MM.1S (cell line): ENCODE data around the gene NANOG.
"Not testable (repeated sequence)": the region's sequence is repeated elsewhere in the genome, so short reads cannot be mapped to it uniquely, and the experiment has no call there.

ENCODE experiments used
- DNase-seq: peaks from one replicate; pipeline ENCODE4 v3.0.0-alpha.2; 2015
- H2AFZ ChIP-seq: fragments of 300-600 bp; sonication (generic); 2 replicates; pipeline ENCODE4 v1.6.0; 2016; ENCODE audit warnings: antibody characterized with exemption, low read length
- H3F3A ChIP-seq: fragments of 300-600 bp; sonication (generic); 2 replicates; pipeline ENCODE4 v1.6.1; 2016; ENCODE audit warnings: mild to moderate bottlenecking, antibody characterized with exemption, low read length, moderate library complexity, mixed read lengths; ENCODE audit not compliant: insufficient read depth
- H3K27ac ChIP-seq: fragments of 300-600 bp; sonication (generic); 2 replicates; pipeline ENCODE4 v1.5.1; 2016; ENCODE audit warnings: mild to moderate bottlenecking, low read length
- H3K27me3 ChIP-seq: fragments of 300-600 bp; sonication (generic); replicated peaks from 2 replicates; pipeline ENCODE4 v1.6.0; 2016; ENCODE audit warnings: low read length; ENCODE audit not compliant: insufficient read depth
- H3K36me3 ChIP-seq: fragments of 300-600 bp; sonication (generic); replicated peaks from 2 replicates; pipeline ENCODE4 v1.6.1; 2016; ENCODE audit warnings: mild to moderate bottlenecking, low read length, mixed read lengths; ENCODE audit not compliant: insufficient read depth
- H3K4me1 ChIP-seq: fragments of 300-600 bp; sonication (generic); 2 replicates; pipeline ENCODE4 v1.6.1; 2016; ENCODE audit warnings: low read length, mixed read lengths
- H3K4me2 ChIP-seq: fragments of 300-600 bp; sonication (generic); 2 replicates; pipeline ENCODE4 v1.6.0; 2016; ENCODE audit warnings: low read depth, low read length
- H3K4me3 ChIP-seq: fragments of 300-600 bp; sonication (generic); 2 replicates; pipeline ENCODE4 v1.5.1; 2016; ENCODE audit warnings: low read length, mixed read lengths
- H3K79me2 ChIP-seq: fragments of 300-600 bp; sonication (generic); 2 replicates; pipeline ENCODE4 v1.6.1; 2016; ENCODE audit warnings: mixed run types, low read length, mixed read lengths
- H3K9ac ChIP-seq: fragments of 300-600 bp; sonication (generic); 2 replicates; pipeline ENCODE4 v1.6.1; 2016; ENCODE audit warnings: low read length, mixed read lengths
- H3K9me2 ChIP-seq: fragments of 300-600 bp; sonication (generic); replicated peaks from 2 replicates; pipeline ENCODE4 v1.6.1; 2016; ENCODE audit warnings: mild to moderate bottlenecking, low read length, mixed read lengths; ENCODE audit not compliant: insufficient read depth
- H3K9me3 ChIP-seq: fragments of 300-600 bp; sonication (generic); replicated peaks from 2 replicates; pipeline ENCODE4 v1.6.1; 2016; ENCODE audit warnings: mild to moderate bottlenecking, low read length, mixed read lengths; ENCODE audit not compliant: insufficient read depth
- H4K20me1 ChIP-seq: fragments of 300-600 bp; sonication (generic); 2 replicates; pipeline ENCODE4 v1.6.1; 2016; ENCODE audit warnings: mild to moderate bottlenecking, low read length, moderate library complexity, mixed read lengths; ENCODE audit not compliant: insufficient read depth
- EZH2 ChIP-seq: fragments of 300-600 bp; sonication (generic); optimal IDR thresholded peaks from 2 replicates; pipeline ENCODE3; 2017; ENCODE audit warnings: low read depth, mild to moderate bottlenecking, antibody characterized with exemption, low read length, mixed read lengths
- EZH2phosphoT487 ChIP-seq: fragments of 300-600 bp; sonication (generic); IDR thresholded peaks from 2 replicates; pipeline ENCODE4 v1.6.1; 2018; ENCODE audit warnings: antibody characterized with exemption, low read length
- TF ChIP-seq, protein P1 (sequence below): fragments of 300-600 bp; sonication (generic); IDR thresholded peaks from 2 replicates; pipeline ENCODE4 v1.5.1; 2016; ENCODE audit warnings: antibody characterized with exemption, low read length, mixed read lengths

The NANOG gene

GRCh38 chr12:7843149-7843548, 53.9 kb downstream of the NANOG start:
- not testable (repeated sequence) for H3K4me2 ChIP-seq, H3K9me2 ChIP-seq, H3K79me2 ChIP-seq, H3K4me1 ChIP-seq, H4K20me1 ChIP-seq, H3K4me3 ChIP-seq, H3F3A ChIP-seq, H3K9ac ChIP-seq, H2AFZ ChIP-seq, H3K27ac ChIP-seq, DNase-seq, H3K36me3 ChIP-seq, H3K9me3 ChIP-seq, H3K27me3 ChIP-seq

DNA sequence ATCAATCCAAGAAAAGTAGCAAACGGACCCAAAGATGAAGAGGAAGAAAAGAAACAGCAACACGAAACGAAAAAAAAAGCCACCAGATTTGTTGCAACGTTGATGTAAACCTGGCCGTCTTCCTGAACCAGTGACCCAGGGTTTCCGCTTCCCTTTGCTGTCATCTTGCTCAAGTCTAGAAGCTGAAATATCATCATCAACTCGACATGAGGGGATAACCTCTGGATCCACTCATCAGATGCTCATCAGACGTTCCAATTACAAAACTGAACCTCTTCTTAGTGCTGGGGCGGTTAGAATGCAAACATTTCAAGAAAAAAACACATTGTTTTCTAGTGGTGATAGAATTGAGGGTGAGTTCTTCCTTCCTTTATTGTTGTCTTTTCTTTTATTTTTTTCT, 54.4 kb downstream of the NANOG start:
- H3K27ac ChIP-seq, H3K4me1 ChIP-seq, H3K9ac ChIP-seq, H3K9me2 ChIP-seq, H3F3A ChIP-seq, H4K20me1 ChIP-seq, H3K9me3 ChIP-seq, H3K4me3 ChIP-seq, DNase-seq, H3K4me2 ChIP-seq, H3K79me2 ChIP-seq, H2AFZ ChIP-seq, H3K36me3 ChIP-seq, H3K27me3 ChIP-seq: not testable (repeated sequence)

GRCh38 chr12:7844116-7844515, 54.9 kb downstream of the NANOG start:
- H3F3A ChIP-seq, result no peaks in the 10 kb centered on the region
- H4K20me1 ChIP-seq, result no peaks in the 10 kb centered on the region
- H3K9ac ChIP-seq, result no peak overlapping the region
- DNase-seq, result no peak
- no peaks in the 10 kb centered on the region for H3K9me3 ChIP-seq
- no peaks in the 10 kb centered on the region for H3K9me2 ChIP-seq
- no peaks in the 10 kb centered on the region for H3K36me3 ChIP-seq
- H3K4me3 ChIP-seq, result no peak overlapping the region
- no peaks in the 10 kb centered on the region for H3K27me3 ChIP-seq
- TF ChIP-seq, protein P1, sequence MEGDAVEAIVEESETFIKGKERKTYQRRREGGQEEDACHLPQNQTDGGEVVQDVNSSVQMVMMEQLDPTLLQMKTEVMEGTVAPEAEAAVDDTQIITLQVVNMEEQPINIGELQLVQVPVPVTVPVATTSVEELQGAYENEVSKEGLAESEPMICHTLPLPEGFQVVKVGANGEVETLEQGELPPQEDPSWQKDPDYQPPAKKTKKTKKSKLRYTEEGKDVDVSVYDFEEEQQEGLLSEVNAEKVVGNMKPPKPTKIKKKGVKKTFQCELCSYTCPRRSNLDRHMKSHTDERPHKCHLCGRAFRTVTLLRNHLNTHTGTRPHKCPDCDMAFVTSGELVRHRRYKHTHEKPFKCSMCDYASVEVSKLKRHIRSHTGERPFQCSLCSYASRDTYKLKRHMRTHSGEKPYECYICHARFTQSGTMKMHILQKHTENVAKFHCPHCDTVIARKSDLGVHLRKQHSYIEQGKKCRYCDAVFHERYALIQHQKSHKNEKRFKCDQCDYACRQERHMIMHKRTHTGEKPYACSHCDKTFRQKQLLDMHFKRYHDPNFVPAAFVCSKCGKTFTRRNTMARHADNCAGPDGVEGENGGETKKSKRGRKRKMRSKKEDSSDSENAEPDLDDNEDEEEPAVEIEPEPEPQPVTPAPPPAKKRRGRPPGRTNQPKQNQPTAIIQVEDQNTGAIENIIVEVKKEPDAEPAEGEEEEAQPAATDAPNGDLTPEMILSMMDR, result no peak
- no peak for TF ChIP-seq EZH2
- TF ChIP-seq EZH2phosphoT487, result no peak
- no peak overlapping the region for H3K4me2 ChIP-seq
- H2AFZ ChIP-seq, result no peak overlapping the region
- H3K79me2 ChIP-seq, result no peaks in the 10 kb centered on the region
- no peaks in the 10 kb centered on the region for H3K4me1 ChIP-seq
- no peak overlapping the region for H3K27ac ChIP-seq

GRCh38 chr12:7847226-7848097, 58.3 kb downstream of the NANOG start:
- not testable (repeated sequence) for H3K9me3 ChIP-seq, H3K4me2 ChIP-seq, H2AFZ ChIP-seq, H4K20me1 ChIP-seq, H3K4me3 ChIP-seq, DNase-seq, H3F3A ChIP-seq, H3K9me2 ChIP-seq, H3K4me1 ChIP-seq, H3K27ac ChIP-seq, H3K9ac ChIP-seq, H3K79me2 ChIP-seq, H3K27me3 ChIP-seq, H3K36me3 ChIP-seq

GRCh38 chr12:7848098-7848422, 58.9 kb downstream of the NANOG start:
- H3K27me3 ChIP-seq, H3K4me1 ChIP-seq, H3K9me3 ChIP-seq, H2AFZ ChIP-seq, H4K20me1 ChIP-seq, H3F3A ChIP-seq, H3K36me3 ChIP-seq, H3K4me3 ChIP-seq, H3K4me2 ChIP-seq, H3K79me2 ChIP-seq, H3K27ac ChIP-seq, H3K9me2 ChIP-seq, H3K9ac ChIP-seq, DNase-seq: not testable (repeated sequence)
